Astrocyte (in vitro differentiated cells and primary cell): ENCODE data around the gene HESX1. TPM values are rescaled to one million over a fixed set of nuclear protein-coding genes. Genes with fewer than 3 reads are reported as not detected.

ENCODE experiments used
- DNase-seq: peaks from one replicate; pipeline ENCODE4 v3.0.0-alpha.2; 2010; ENCODE audit warnings: low read depth
- FAIRE-seq: peaks from 2 replicates; lab custom pipeline; 2011; peaks lifted over from hg19 to GRCh38; lab: Jason Lieb, UNC
- H2AFZ ChIP-seq: 2 replicates; pipeline ENCODE4 v1.6.0; 2012; ENCODE audit warnings: low read depth, low read length, inconsistent platforms
- H3K27ac ChIP-seq: 2 replicates; pipeline ENCODE4 v1.5.1; 2011; ENCODE audit warnings: low read depth, low read length, inconsistent platforms
- H3K27me3 ChIP-seq: 2 replicates; pipeline ENCODE4 v1.6.0; 2011; ENCODE audit warnings: low read length, inconsistent platforms; ENCODE audit not compliant: insufficient read depth
- H3K36me3 ChIP-seq: 2 replicates; pipeline ENCODE4 v1.5.1; 2011; ENCODE audit warnings: low read length, inconsistent platforms; ENCODE audit not compliant: insufficient read depth
- H3K4me1 ChIP-seq: 2 replicates; pipeline ENCODE4 v1.5.1; 2011; ENCODE audit warnings: low read length, inconsistent platforms; ENCODE audit not compliant: insufficient read depth
- H3K4me2 ChIP-seq: 2 replicates; pipeline ENCODE4 v1.6.0; 2012; ENCODE audit warnings: low read length, inconsistent platforms
- H3K4me3 ChIP-seq: 2 replicates; pipeline ENCODE4 v1.5.1; 2011; ENCODE audit warnings: low read depth, mild to moderate bottlenecking, low read length, inconsistent platforms; ENCODE audit not compliant: insufficient read depth
- H3K79me2 ChIP-seq: 2 replicates; pipeline ENCODE4 v1.6.0; 2012; ENCODE audit warnings: mild to moderate bottlenecking, low read length, inconsistent platforms; ENCODE audit not compliant: insufficient read depth
- H3K9ac ChIP-seq: 2 replicates; pipeline ENCODE4 v1.6.0; 2012; ENCODE audit warnings: mild to moderate bottlenecking, low read length, inconsistent platforms
- H3K9me3 ChIP-seq: 2 replicates; pipeline ENCODE4 v1.5.1; 2012; ENCODE audit warnings: low read depth, mild to moderate bottlenecking, low read length, inconsistent platforms; ENCODE audit not compliant: insufficient read depth
- H4K20me1 ChIP-seq: 2 replicates; pipeline ENCODE4 v1.6.0; 2012; ENCODE audit warnings: low read length, inconsistent platforms; ENCODE audit not compliant: insufficient read depth
- H3K27ac Mint-ChIP-seq: one replicate; pipeline ENCODE4 v1.8.0; 2021; ENCODE audit warnings: mild to moderate bottlenecking, mixed read lengths; ENCODE audit not compliant: unreplicated experiment
- H3K27me3 Mint-ChIP-seq: one replicate; pipeline ENCODE4 v1.8.0; 2021; ENCODE audit warnings: low read depth, mixed read lengths; ENCODE audit not compliant: unreplicated experiment
- H3K36me3 Mint-ChIP-seq: one replicate; pipeline ENCODE4 v1.8.0; 2021; ENCODE audit warnings: low read depth, mixed read lengths; ENCODE audit not compliant: unreplicated experiment
- H3K4me1 Mint-ChIP-seq: one replicate; pipeline ENCODE4 v1.8.0; 2021; ENCODE audit warnings: low read depth, mixed read lengths; ENCODE audit not compliant: unreplicated experiment
- H3K4me3 Mint-ChIP-seq: one replicate; pipeline ENCODE4 v1.8.0; 2021; ENCODE audit warnings: mild to moderate bottlenecking, moderate library complexity, mixed read lengths; ENCODE audit not compliant: unreplicated experiment
- H3K9me3 Mint-ChIP-seq: one replicate; pipeline ENCODE4 v1.8.0; 2021; ENCODE audit warnings: mild to moderate bottlenecking, mixed read lengths; ENCODE audit not compliant: unreplicated experiment
- CTCF ChIP-seq: IDR thresholded peaks from 2 replicates; pipeline ENCODE4 v1.5.1; 2011; ENCODE audit warnings: low read depth, mild to moderate bottlenecking, inconsistent platforms, low read length, moderate library complexity; ENCODE audit not compliant: insufficient read depth
- EZH2 ChIP-seq: IDR thresholded peaks from 2 replicates; pipeline ENCODE4 v1.6.1; 2012; ENCODE audit warnings: mild to moderate bottlenecking, low read length, inconsistent platforms; ENCODE audit not compliant: insufficient read depth
- total RNA-seq: library from RNA; stranded (reverse); gene quantifications from 2 replicates; pipeline ENCODE4 v1.2.1, GENCODE V29; 2021

HESX1 gene
- total RNA-seq, 1 donor from 2014 or later, result 1.1 TPM

GRCh38 chr3:57158325-57158724 is 41.5 kb downstream of the HESX1 start:
- no peak overlapping the region for H3K4me2 ChIP-seq

GRCh38 chr3:57157545-57157944 is 42.2 kb downstream of the HESX1 start:
- Mint-ChIP-seq H3K27ac (no peak overlapping the region), H3K4me3 (no peak overlapping the region), H3K27me3 (peaks cover 10% of the 10 kb centered on the region), H3K36me3 (no peaks in the 10 kb centered on the region), H3K4me1 (peaks cover 17% of the 10 kb centered on the region), H3K9me3 (no peaks in the 10 kb centered on the region)
- Histone ChIP-seq H3K9ac (no peak overlapping the region), H3K4me2 (peak overlapping the region; percentile 12), H3K4me1 (peaks cover 32% of the 10 kb centered on the region), H3K27me3 (no peaks in the 10 kb centered on the region), H3K36me3 (no peaks in the 10 kb centered on the region), H4K20me1 (peaks cover 16% of the 10 kb centered on the region), H3K9me3 (no peaks in the 10 kb centered on the region), H3K79me2 (peaks cover 45% of the 10 kb centered on the region), H2AFZ (no peak overlapping the region), H3K27ac (no peak overlapping the region), H3K4me3 (no peak overlapping the region)
- DNase-seq, result no peak
- no peak for FAIRE-seq
- TF ChIP-seq EZH2 (no peak), CTCF (no peak)

More at GRCh38 chr3:57158325-57158724, 41.5 kb downstream of the HESX1 start:
- Histone ChIP-seq H2AFZ (no peak overlapping the region), H3K27me3 (no peaks in the 10 kb centered on the region), H3K27ac (no peak overlapping the region), H3K4me3 (no peak overlapping the region), H3K4me1 (peaks cover 27% of the 10 kb centered on the region), H3K9me3 (no peaks in the 10 kb centered on the region), H3K36me3 (no peaks in the 10 kb centered on the region), H4K20me1 (peaks cover 23% of the 10 kb centered on the region), H3K9ac (no peak overlapping the region), H3K79me2 (peaks cover 52% of the 10 kb centered on the region)
- no peak for FAIRE-seq
- Mint-ChIP-seq H3K27me3 (peaks cover 13% of the 10 kb centered on the region), H3K9me3 (no peaks in the 10 kb centered on the region), H3K27ac (no peak overlapping the region), H3K4me3 (no peak overlapping the region), H3K4me1 (peaks cover 19% of the 10 kb centered on the region), H3K36me3 (no peaks in the 10 kb centered on the region)
- no peak for DNase-seq
- TF ChIP-seq EZH2, result no peak
- TF ChIP-seq CTCF, result no peak

GRCh38 chr3:57155310-57155643 is 44.5 kb downstream of the HESX1 start:
- Histone ChIP-seq H3K4me2 (peak overlapping the region; percentile 32), H3K9ac (no peak overlapping the region), H3K27me3 (no peaks in the 10 kb centered on the region), H3K36me3 (no peaks in the 10 kb centered on the region), H4K20me1 (no peaks in the 10 kb centered on the region), H3K9me3 (no peaks in the 10 kb centered on the region), H3K4me3 (no peak overlapping the region), H3K4me1 (peaks cover 39% of the 10 kb centered on the region), H2AFZ (no peak overlapping the region), H3K27ac (no peak overlapping the region), H3K79me2 (peaks cover 38% of the 10 kb centered on the region)
- FAIRE-seq, result no peak
- H3K27me3 Mint-ChIP-seq, result peaks cover 2% of the 10 kb centered on the region
- H3K9me3 Mint-ChIP-seq, result no peaks in the 10 kb centered on the region
- no peak overlapping the region for H3K27ac Mint-ChIP-seq
- H3K36me3 Mint-ChIP-seq, result no peaks in the 10 kb centered on the region
- H3K4me1 Mint-ChIP-seq, result peaks cover 20% of the 10 kb centered on the region
- TF ChIP-seq EZH2 (no peak), CTCF (no peak)
- no peak overlapping the region for H3K4me3 Mint-ChIP-seq
- DNase-seq, result no peak
